SK-N-SH (cell line): ENCODE measurements around the gene MCC.

Source experiments
- MAX ChIP-seq: IDR thresholded peaks from 2 replicates; pipeline ENCODE4 v1.4.0; 2012; ENCODE audit warnings: low read depth
- SIN3A ChIP-seq: IDR thresholded peaks from 2 replicates; pipeline ENCODE4 v1.6.1; 2012; ENCODE audit warnings: low read depth, mild to moderate bottlenecking, low read length, moderate library complexity, borderline replicate concordance
- TF ChIP-seq, protein P1 (sequence below): fragments of 200-600 bp; sonication (generic); IDR thresholded peaks from 2 replicates; pipeline ENCODE4 v1.6.1; 2017; ENCODE audit warnings: antibody characterized with exemption, mild to moderate bottlenecking, moderate library complexity

DNA sequence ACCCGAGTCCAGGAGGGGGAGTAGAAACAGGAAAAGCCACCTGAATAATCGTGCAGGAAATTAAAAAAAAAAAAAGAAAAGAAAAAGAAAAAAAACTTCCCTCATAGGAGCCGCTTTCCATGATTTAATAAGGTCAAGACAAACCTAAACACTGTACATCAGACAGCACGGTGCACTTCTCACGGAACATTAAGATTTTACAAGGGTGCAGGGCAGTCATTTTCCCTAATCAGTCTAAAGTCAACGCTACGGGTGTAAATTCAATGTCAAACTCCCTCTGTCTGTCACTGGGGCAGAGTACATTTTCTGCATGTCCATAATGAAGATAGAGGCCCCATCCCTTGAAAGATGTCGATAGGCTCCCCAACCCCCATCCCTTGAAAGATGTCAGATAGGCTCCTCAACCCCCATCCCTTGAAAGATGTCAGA is 193.1 kb downstream of the MCC start:
- TF ChIP-seq, protein P1, sequence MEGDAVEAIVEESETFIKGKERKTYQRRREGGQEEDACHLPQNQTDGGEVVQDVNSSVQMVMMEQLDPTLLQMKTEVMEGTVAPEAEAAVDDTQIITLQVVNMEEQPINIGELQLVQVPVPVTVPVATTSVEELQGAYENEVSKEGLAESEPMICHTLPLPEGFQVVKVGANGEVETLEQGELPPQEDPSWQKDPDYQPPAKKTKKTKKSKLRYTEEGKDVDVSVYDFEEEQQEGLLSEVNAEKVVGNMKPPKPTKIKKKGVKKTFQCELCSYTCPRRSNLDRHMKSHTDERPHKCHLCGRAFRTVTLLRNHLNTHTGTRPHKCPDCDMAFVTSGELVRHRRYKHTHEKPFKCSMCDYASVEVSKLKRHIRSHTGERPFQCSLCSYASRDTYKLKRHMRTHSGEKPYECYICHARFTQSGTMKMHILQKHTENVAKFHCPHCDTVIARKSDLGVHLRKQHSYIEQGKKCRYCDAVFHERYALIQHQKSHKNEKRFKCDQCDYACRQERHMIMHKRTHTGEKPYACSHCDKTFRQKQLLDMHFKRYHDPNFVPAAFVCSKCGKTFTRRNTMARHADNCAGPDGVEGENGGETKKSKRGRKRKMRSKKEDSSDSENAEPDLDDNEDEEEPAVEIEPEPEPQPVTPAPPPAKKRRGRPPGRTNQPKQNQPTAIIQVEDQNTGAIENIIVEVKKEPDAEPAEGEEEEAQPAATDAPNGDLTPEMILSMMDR: no peak
- TF ChIP-seq MAX (no peak), SIN3A (no peak)
